GM15510 (cell line): Measurements from ENCODE around the gene NTNG2.

Source experiments
- POLR2A ChIP-seq: IDR thresholded peaks from 3 replicates; pipeline ENCODE4 v1.6.1; 2011; ENCODE audit warnings: borderline replicate concordance; ENCODE audit not compliant: insufficient read length; ENCODE audit errors: extremely low read depth

NTNG2 gene

GRCh38 chr9:132260846-132261245, 99.0 kb downstream of the NTNG2 start:
- TF ChIP-seq POLR2A = no peak

- TF ChIP-seq POLR2A = no peak
Observed at GRCh38 chr9:132266017-132266416, 104.2 kb downstream of the NTNG2 start.

- no peak for TF ChIP-seq POLR2A
Observed at GRCh38 chr9:132267660-132268059, 105.8 kb downstream of the NTNG2 start.

- no peak for TF ChIP-seq POLR2A
Observed at GRCh38 chr9:132268725-132269352, 107.0 kb downstream of the NTNG2 start.

- TF ChIP-seq POLR2A = no peak
Observed at GRCh38 chr9:132274861-132275260, 113.0 kb downstream of the NTNG2 start.

GRCh38 chr9:132283165-132283564, 121.3 kb downstream of the NTNG2 start:
- no peak for TF ChIP-seq POLR2A

- no peak for TF ChIP-seq POLR2A
Observed at GRCh38 chr9:132283863-132284262, 122.0 kb downstream of the NTNG2 start.

- no peak for TF ChIP-seq POLR2A
Observed at GRCh38 chr9:132287256-132287760, 125.5 kb downstream of the NTNG2 start.

- TF ChIP-seq POLR2A = no peak
Observed at GRCh38 chr9:132288361-132288760, 126.5 kb downstream of the NTNG2 start.

GRCh38 chr9:132288966-132289365, 127.1 kb downstream of the NTNG2 start:
- no peak for TF ChIP-seq POLR2A

- no peak for TF ChIP-seq POLR2A
Observed at GRCh38 chr9:132293145-132293721, 131.4 kb downstream of the NTNG2 start.
